ENCODE results near the gene CR1.

Gene CR1

GRCh38 chr1:207504438-207504837 is 8.5 kb downstream of the CR1 start:
- no peaks in the 10 kb centered on the region for H3K4me1 Mint-ChIP-seq
- H3K27me3 Mint-ChIP-seq (ENCODE audit: low read depth): peaks cover 43% of the 10 kb centered on the region
- no peaks in the 10 kb centered on the region for H3K36me3 Mint-ChIP-seq (ENCODE audit: low read depth)
- TF ChIP-seq CTCF (IDR thresholded peaks at IDR 0.05; ENCODE audit: unreplicated experiment in 3 of 3): no peak
- H3K27ac Mint-ChIP-seq: no peak overlapping the region
- no peak overlapping the region for H3K4me3 Mint-ChIP-seq
- H3K9me3 Mint-ChIP-seq: no peaks in the 10 kb centered on the region

DNA sequence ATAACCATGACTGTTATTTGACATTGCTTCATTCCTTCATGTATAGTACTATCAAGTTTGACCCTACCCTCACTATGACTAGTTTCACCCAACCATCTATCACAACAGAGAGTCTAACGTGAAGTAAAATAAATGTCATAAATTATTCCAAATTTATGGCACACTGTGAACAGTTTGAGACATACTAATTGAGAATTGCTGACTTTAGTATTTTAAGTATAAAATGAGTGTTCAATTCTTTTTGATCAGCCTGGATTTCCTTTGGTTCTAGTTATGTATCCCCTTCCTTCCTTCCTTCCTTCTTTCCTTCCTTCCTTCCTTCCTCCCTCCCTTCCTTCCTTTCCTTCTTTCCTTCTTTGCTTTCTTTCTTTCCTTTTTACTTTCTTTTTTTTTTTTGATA is 14.5 kb downstream of the CR1 start:
- no peaks in the 10 kb centered on the region for H3K4me1 Mint-ChIP-seq
- H3K36me3 Mint-ChIP-seq (ENCODE audit: low read depth): no peaks in the 10 kb centered on the region
- H3K27ac Mint-ChIP-seq: no peak overlapping the region

GRCh38 chr1:207514890-207515289 is 18.9 kb downstream of the CR1 start:
- H3K27ac Mint-ChIP-seq: no peak overlapping the region
- no peak for TF ChIP-seq CTCF (IDR thresholded peaks at IDR 0.05; ENCODE audit: unreplicated experiment in 3 of 3)
- H3K4me3 Mint-ChIP-seq: no peak overlapping the region
- no peaks in the 10 kb centered on the region for H3K36me3 Mint-ChIP-seq (ENCODE audit: low read depth)
- H3K9me3 Mint-ChIP-seq: peaks cover 4% of the 10 kb centered on the region
- H3K27me3 Mint-ChIP-seq (ENCODE audit: low read depth): no peaks in the 10 kb centered on the region
- H3K4me1 Mint-ChIP-seq: no peaks in the 10 kb centered on the region

More for the DNA sequence above, 14.5 kb downstream of the CR1 start:
- Mint-ChIP-seq H3K4me3 (no peak overlapping the region), H3K9me3 (no peaks in the 10 kb centered on the region), H3K27me3 (ENCODE audit: low read depth) (no peaks in the 10 kb centered on the region)
- TF ChIP-seq CTCF (IDR thresholded peaks at IDR 0.05; ENCODE audit: unreplicated experiment in 3 of 3): no peak

DNA sequence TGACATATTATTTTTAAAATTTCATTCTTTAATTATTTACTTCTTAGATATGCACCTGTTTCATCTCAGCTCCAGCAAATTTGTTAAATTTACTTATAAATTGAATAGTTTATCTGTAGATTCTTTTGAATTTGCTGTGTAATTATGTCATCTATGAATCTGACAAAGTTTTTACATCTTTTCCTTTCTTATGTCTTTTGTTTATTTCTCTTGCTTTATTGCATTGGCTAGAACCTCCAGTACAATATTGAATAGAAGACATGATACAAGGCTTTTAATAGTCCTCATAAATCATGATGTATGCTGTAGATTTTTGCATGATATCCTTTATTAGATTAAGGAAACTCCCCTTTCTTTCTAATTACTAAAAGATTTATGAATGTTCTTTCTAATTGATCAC is 20.8 kb downstream of the CR1 start:
- Mint-ChIP-seq H3K36me3 (ENCODE audit: low read depth) (no peaks in the 10 kb centered on the region), H3K4me1 (no peaks in the 10 kb centered on the region), H3K9me3 (peaks cover 4% of the 10 kb centered on the region), H3K4me3 (no peak overlapping the region), H3K27me3 (ENCODE audit: low read depth) (no peaks in the 10 kb centered on the region), H3K27ac (no peak overlapping the region)
- TF ChIP-seq CTCF (IDR thresholded peaks at IDR 0.05; ENCODE audit: unreplicated experiment in 3 of 3): no peak

DNA sequence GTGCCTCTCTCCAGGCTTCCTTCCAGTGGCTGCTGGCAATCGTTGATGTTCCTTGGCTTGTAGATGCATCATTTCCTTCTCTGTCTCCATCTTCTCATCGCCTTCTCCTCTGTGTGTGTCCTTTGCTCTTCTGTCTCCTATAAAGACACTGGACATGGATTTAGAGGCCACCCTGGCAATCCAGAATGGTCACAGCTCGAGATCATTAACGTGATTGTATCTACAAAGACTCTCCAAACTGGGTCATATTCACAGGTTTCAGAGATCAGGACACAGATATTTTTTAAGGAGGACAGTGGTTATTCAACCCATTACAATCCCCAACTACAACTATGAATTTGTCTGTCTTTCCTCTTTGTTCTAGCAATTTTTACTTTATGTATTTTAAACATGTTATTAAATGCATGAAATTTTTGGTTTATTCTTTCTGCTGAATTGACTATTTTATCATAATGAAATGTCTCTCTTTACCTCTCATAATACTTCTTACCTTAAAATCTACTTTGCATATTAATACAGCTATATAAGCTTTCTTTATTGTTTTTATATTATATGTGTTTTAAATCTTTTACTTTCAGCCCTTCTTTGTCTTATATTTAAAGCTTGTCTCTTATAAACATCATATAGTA is 22.8 kb downstream of the CR1 start:
- Mint-ChIP-seq H3K9me3 (peaks cover 4% of the 10 kb centered on the region), H3K36me3 (ENCODE audit: low read depth) (no peaks in the 10 kb centered on the region), H3K4me1 (no peaks in the 10 kb centered on the region)

More for the DNA sequence above, 22.8 kb downstream of the CR1 start:
- H3K4me3 Mint-ChIP-seq: no peak overlapping the region
- H3K27ac Mint-ChIP-seq: no peak overlapping the region
- TF ChIP-seq CTCF (IDR thresholded peaks at IDR 0.05; ENCODE audit: unreplicated experiment in 3 of 3): no peak
- no peaks in the 10 kb centered on the region for H3K27me3 Mint-ChIP-seq (ENCODE audit: low read depth)

All from nephron (organoid).